GM21423 (cell line): ENCODE results near the gene IPO4.

Experiments used
- ATAC-seq: cut with Tn5 transposase; IDR thresholded peaks from one replicate; pipeline ENCODE4 v1.9.1; 2021; ENCODE audit warnings: mild to moderate bottlenecking, moderate library complexity; ENCODE audit not compliant: unreplicated experiment

The IPO4 gene

GRCh38 chr14:24150993-24151392 lies 37.6 kb downstream of the IPO4 start:
- ATAC-seq = no peak

GRCh38 chr14:24150567-24150966 lies 38.0 kb downstream of the IPO4 start:
- no peak for ATAC-seq

DNA sequence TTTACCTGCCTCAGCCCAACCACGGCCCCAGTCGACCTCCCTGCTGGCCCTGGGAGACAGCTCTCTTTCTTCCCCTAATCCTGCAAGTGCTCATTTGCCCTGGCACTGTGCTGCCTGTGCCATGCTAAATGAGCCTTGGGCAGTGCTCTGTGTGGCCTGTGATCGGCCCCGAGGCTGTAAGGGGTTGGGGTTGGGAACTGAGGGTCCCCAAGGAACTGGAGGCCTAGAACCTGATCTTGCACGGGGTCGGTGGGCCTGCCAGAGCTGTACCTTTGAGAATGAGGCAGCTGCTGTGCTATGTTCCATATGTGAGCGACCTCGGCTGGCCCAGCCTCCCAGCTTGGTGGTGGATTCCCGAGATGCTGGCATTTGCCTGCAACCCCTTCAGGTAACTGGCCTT lies 38.6 kb downstream of the IPO4 start:
- no peak for ATAC-seq

GRCh38 chr14:24149302-24149969 lies 39.2 kb downstream of the IPO4 start:
- no peak for ATAC-seq

DNA sequence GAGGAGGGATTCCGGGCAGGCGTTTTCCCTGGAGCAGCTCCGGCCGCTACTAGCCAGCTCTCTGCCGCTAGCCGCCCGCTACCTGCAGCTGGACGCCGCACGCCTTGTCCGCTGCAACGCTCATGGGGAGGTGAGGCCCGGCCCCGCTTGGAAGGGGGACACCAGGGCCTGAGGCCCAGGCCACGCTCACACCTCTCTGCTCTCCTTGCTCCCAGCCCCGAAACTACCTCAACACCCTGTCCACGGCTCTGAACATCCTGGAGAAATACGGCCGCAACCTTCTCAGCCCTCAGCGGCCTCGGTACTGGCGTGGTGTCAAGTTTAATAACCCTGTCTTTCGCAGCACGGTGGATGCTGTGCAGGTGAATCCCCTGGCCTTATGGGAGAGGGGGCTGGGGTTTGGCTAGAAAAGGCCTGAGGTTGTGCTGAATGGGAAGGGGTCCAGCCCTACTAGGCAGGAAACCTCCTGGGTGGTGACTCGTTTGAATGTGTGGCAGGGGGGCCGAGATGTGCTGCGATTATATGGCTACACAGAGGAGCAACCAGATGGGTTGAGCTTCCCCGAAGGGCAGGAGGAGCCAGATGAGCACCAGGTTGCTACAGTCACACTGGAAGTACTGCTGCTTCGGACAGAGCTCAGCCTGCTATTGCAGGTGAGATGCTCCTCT lies 40.7 kb downstream of the IPO4 start:
- ATAC-seq = no peak

GRCh38 chr14:24146978-24147760 lies 41.4 kb downstream of the IPO4 start, which contains the start of gene RNF31:
RNF31 (plus strand) TSS chr14:24147498; CDS start chr14:24147699, 201 bp downstream.
- peak; percentile 82 for ATAC-seq

DNA sequence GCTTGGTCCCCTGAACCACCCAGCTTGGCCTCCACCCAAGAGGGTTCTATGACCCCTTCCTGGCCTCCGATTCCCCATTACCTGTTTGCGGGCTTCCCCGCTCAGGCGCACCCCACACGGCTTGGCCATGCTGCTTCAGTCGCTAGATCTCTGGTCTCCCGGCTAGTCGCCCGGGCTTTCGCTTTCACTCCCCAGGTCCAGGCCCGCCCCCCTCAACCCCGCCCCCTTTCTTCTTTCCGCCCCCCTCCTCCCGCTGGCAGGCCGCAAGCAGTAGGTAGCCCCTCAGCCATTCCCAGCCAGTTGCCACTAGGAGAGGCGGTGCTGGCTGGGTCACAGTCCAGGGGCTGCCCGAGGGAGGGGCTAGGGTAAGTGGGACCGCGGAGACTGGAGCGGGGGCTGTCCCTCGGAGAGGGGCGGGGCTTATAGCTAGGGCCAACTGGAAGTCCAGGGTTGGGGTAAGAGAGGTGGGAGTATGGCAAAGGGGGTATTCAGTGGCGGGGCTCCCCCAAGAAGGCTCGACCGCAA lies 42.1 kb downstream of the IPO4 start, which contains the start of gene PSME2:
PSME2 (minus strand) TSS at position 158 of the 525 bp plus-strand sequence; CDS start at position 129, 29 bp downstream.
- ATAC-seq = peak; percentile 57

GRCh38 chr14:24145690-24146452 lies 42.7 kb downstream of the IPO4 start:
- no peak for ATAC-seq

- no peak for ATAC-seq
Measured at GRCh38 chr14:24145219-24145618, 43.4 kb downstream of the IPO4 start.

- no peak for ATAC-seq
Measured at GRCh38 chr14:24144451-24144850, 44.2 kb downstream of the IPO4 start.

DNA sequence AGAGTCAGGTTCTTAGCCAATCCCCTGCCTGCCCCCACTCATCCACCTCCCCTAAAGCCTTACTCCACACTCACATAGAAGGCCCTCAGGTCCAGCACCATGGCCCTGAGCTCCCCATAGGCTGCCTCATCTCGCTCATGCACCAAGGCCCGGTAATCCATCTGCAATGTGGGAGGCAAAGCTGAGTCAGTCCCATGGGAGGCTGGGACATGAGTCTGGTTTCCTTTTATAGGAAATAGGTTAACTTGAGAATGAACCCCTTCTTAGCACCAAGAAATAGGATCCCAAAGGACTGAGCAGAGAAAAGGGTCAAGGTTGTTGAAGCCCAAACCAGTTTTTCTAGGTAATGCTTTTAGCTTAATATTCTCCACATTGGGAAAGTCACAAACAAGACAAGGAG lies 45.1 kb downstream of the IPO4 start:
- ATAC-seq = no peak

DNA sequence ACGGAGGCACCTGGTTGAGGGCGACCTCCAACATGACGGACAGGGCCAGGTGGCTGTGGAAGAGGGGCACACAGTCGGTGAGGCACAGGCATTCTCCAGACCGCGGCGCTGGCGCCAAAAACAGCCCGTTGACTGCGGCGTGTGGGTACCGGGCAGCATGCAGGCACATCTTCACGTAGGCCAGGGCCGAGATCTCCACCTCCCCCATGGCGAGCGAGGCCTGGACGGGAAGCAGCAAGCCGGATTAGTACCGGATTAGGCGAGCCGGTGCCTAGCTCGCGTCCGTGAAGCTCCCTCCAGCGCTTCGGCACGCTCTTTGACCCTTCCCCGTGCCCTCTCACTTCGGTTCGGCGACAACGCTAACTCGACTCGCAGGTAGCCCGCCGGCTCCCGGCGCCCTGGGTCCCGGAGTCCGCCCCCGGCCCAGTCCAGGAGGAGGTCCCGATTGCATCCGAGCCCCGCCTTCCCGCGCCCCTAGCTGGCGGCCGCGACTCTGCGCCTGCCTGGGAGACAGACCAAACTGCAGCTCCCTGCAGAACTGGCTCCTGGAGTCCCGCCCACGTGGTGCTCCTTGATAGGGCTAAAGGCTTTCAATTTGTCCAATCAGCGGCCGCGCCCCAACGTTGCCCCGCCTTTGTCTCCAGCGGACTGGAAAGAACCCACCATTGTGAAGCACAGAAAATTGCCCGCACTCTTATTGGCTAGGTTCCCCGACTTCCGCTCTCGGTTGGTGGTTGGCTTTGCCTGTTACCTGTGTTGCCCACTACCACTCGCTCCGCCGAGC lies 47.3 kb downstream of the IPO4 start, which contains the start of gene EMC9:
EMC9 (minus strand) TSS at position 495 of the 784 bp plus-strand sequence; CDS start at position 208, 287 bp downstream.
- ATAC-seq = peak; percentile 88

DNA sequence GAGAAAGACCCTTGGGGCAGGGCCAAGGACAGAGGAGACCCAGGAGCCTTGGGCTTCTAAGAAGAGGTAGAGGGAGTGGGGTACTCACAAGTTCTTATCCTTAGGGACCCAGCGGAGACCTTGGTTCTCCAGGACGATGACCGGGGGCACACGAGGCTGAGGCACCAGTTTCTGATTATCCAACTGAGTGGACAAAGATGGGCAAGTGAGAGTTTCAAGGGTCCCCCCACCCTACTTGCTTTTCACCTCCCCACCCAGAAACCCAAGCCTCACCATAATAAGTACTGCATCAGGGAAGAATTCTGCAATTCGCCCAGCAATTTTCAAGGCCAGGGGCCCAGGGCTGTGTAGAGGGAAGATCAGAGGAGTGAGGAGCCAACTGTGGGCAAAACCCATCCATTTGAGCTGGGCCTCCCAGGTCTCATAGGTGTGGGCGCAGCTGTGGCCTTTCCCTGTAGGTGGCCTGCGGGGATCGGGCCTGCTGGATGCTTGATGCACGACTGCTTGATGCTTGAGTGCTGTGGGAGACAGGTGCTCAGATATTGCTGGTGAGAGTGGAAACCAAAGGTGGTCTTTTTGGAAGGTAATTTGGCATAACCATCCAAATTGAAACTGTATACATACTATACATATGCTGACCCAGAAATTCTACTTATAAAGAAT lies 49.2 kb downstream of the IPO4 start:
- ATAC-seq = no peak

GRCh38 chr14:24138396-24139271 lies 50.0 kb downstream of the IPO4 start:
- no peak for ATAC-seq

DNA sequence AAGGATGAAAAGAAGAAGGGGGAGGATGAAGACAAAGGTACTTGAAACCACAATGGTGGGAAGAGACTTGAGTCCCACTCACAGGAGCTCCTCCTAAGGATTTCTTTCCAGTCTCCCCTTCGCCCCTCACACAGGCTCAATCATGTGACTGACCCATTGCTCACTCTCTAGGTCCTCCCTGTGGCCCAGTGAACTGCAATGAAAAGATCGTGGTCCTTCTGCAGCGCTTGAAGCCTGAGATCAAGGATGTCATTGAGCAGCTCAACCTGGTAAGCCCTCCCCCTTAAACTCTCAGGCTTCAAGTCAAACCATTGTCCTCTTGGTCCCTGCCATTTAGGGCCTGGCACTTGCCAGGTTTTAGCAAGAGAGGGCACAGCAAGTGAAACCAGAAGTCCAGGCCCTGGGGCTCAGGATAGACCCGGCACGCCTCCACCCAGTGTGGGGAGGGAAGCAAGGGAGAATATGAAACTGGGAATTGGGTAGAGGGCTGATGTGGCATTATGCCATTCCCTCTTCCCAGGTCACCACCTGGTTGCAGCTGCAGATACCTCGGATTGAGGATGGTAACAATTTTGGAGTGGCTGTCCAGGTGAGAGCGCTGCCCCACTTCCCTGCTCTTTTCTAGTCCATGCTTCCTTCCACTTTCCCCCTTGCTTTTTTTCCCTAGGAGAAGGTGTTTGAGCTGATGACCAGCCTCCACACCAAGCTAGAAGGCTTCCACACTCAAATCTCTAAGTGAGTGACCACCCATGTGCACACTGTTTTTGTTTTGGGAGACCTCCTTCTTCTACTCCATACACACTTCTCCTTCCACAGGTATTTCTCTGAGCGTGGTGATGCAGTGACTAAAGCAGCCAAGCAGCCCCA lies 50.9 kb downstream of the IPO4 start:
- no peak for ATAC-seq

GRCh38 chr14:24136684-24137528 lies 51.7 kb downstream of the IPO4 start:
- ATAC-seq = no peak
